K562 (cell line): ENCODE data around the gene SNX27. TPM values are rescaled to one million over a fixed set of nuclear protein-coding genes. Genes with fewer than 3 reads are reported as not detected.

Source experiments
- ARID1B ChIP-seq: fragments of 450-650 bp; IDR thresholded peaks from 2 replicates; pipeline ENCODE4 v1.6.1; 2016; ENCODE audit warnings: antibody characterized with exemption, mild to moderate bottlenecking, inconsistent platforms
- CTBP1 ChIP-seq: fragments of 450-650 bp; IDR thresholded peaks from 2 replicates; pipeline ENCODE4 v1.6.1; 2016; ENCODE audit warnings: borderline replicate concordance
- EGR1 ChIP-seq: fragments of 450-650 bp; conservative IDR thresholded peaks from 2 replicates; pipeline ENCODE4 v1.6.1; 2017; ENCODE audit warnings: mild to moderate bottlenecking
- GABPB2 ChIP-seq: fragments of 250-450 bp; sonication (Bioruptor Pico); conservative IDR thresholded peaks from 2 replicates; pipeline ENCODE4 v1.5.1; 2021; ENCODE audit warnings: mild to moderate bottlenecking
- GATA2 ChIP-seq: sonication (generic); formaldehyde crosslinking; IDR thresholded peaks from 2 replicates; pipeline ENCODE4 v1.4.0; 2020; ENCODE audit warnings: mild to moderate bottlenecking, missing genetic modification reagents
- L3MBTL2 ChIP-seq: fragments of 450-650 bp; IDR thresholded peaks from 2 replicates; pipeline ENCODE4 v1.6.1; 2016; ENCODE audit warnings: mild to moderate bottlenecking, moderate library complexity
- NEUROD1 ChIP-seq: fragments of 150-350 bp; IDR thresholded peaks from 2 replicates; pipeline ENCODE4 v1.6.1; 2014; ENCODE audit warnings: borderline replicate concordance, low read length, low read depth; ENCODE audit not compliant: partially characterized antibody
- NFRKB ChIP-seq: fragments of 450-650 bp; IDR thresholded peaks from 2 replicates; pipeline ENCODE4 v1.6.1; 2016; ENCODE audit warnings: low read depth
- NR4A1 ChIP-seq, 2 experiments: fragments of 250-450 bp in 1 of 2; fragments of 450-650 bp in 1 of 2; sonication (Bioruptor Pico) in 1 of 2; IDR thresholded peaks; 2 replicates each; pipeline versions ENCODE4 v1.4.0 to v1.6.1; 2016 to 2020; ENCODE audit warnings: mild to moderate bottlenecking in 2 of 2, missing compliant biosample characterization in 1 of 2, missing genetic modification characterization in 1 of 2, moderate library complexity in 1 of 2
- PHB ChIP-seq: fragments of 250-450 bp; sonication (Bioruptor Pico); IDR thresholded peaks from 2 replicates; pipeline ENCODE4 v1.5.0; 2021
- POLR3G ChIP-seq: IDR thresholded peaks from 2 replicates; pipeline ENCODE4 v1.6.1; 2011; ENCODE audit not compliant: insufficient read length, insufficient replicate concordance; ENCODE audit errors: extremely low read depth
- SNIP1 ChIP-seq: fragments of 450-650 bp; IDR thresholded peaks from 2 replicates; pipeline ENCODE4 v1.7.1; 2017; ENCODE audit warnings: low read depth, mild to moderate bottlenecking
- SOX6 ChIP-seq: fragments of 450-650 bp; IDR thresholded peaks from 2 replicates; pipeline ENCODE4 v1.6.1; 2014; ENCODE audit warnings: mild to moderate bottlenecking
- TAL1 ChIP-seq: fragments of 450-650 bp; IDR thresholded peaks from 2 replicates; pipeline ENCODE4 v1.6.1; 2016; ENCODE audit warnings: mild to moderate bottlenecking
- TBP ChIP-seq: optimal IDR thresholded peaks from 2 replicates; pipeline ENCODE3; 2011; ENCODE audit warnings: low read depth, low read length, improper control_type of control experiment
- TCF7L2 ChIP-seq: fragments of 150-350 bp; IDR thresholded peaks from 2 replicates; pipeline ENCODE4 v1.6.1; 2016; ENCODE audit warnings: low read depth, mild to moderate bottlenecking, low read length, moderate library complexity
- TEAD4 ChIP-seq, 2 experiments: sonication (generic) in 1 of 2; formaldehyde crosslinking in 1 of 2; IDR thresholded peaks; 2 replicates each; pipeline versions ENCODE4 v1.6.1 to v1.8.0; 2012 to 2022; ENCODE audit warnings: borderline replicate concordance in 1 of 2, inconsistent platforms in 1 of 2, low read length in 1 of 2, mild to moderate bottlenecking in 1 of 2, missing genetic modification reagents in 1 of 2
- XRCC5 ChIP-seq: fragments of 200-400 bp; formaldehyde crosslinking; IDR thresholded peaks from 2 replicates; pipeline ENCODE4 v1.6.1; 2017; ENCODE audit warnings: low read depth, mild to moderate bottlenecking, low read length
- ZBED1 ChIP-seq: IDR thresholded peaks from 2 replicates; pipeline ENCODE4 v1.6.1; 2014
- ZKSCAN3 ChIP-seq: fragments of 250-450 bp; sonication (Bioruptor Pico); IDR thresholded peaks from 2 replicates; pipeline ENCODE4 v1.4.0; 2020
- ZNF263 ChIP-seq: sonication (generic); formaldehyde crosslinking; IDR thresholded peaks from 2 replicates; pipeline ENCODE4 v1.8.0; 2022; ENCODE audit warnings: mild to moderate bottlenecking, missing genetic modification reagents, borderline replicate concordance
- ZNF274 ChIP-seq: IDR thresholded peaks from 2 replicates; pipeline ENCODE4 v1.6.1; 2011; ENCODE audit warnings: low read depth, mild to moderate bottlenecking, low read length, moderate library complexity, borderline replicate concordance
- ZNF282 ChIP-seq: sonication (generic); formaldehyde crosslinking; IDR thresholded peaks from 2 replicates; pipeline ENCODE4 v1.8.1; 2023; ENCODE audit warnings: missing genetic modification reagents
- ZNF311 ChIP-seq: fragments of 250-450 bp; sonication (Bioruptor Pico); IDR thresholded peaks from 2 replicates; pipeline ENCODE4 v1.4.0; 2020; ENCODE audit warnings: mild to moderate bottlenecking, moderate library complexity
- ZNF41 ChIP-seq: fragments of 250-450 bp; sonication (Bioruptor Pico); conservative IDR thresholded peaks from 2 replicates; pipeline ENCODE4 v1.4.0; 2020; ENCODE audit warnings: mild to moderate bottlenecking
- ZSCAN32 ChIP-seq: fragments of 450-650 bp; formaldehyde crosslinking; IDR thresholded peaks from 2 replicates; pipeline ENCODE4 v1.4.0; 2020; ENCODE audit warnings: mild to moderate bottlenecking, moderate library complexity
- polyA plus RNA-seq, 8 experiments: library from polyadenylated mRNA; depleted of rRNA in 4 of 8; stranded (reverse) in 5 of 8; unstranded in 3 of 8; fragments of >200 nt; fragmentation: Nextera tagmentation in 2 of 8; fragmentation: Illumina TruSeq in 1 of 8; extraction: Ambion mirVana in 2 of 8; extraction: Trizol in 1 of 8; gene quantifications; 2 replicates each; pipeline versions ENCODE4 v1.2.1 to v1.2.3, GENCODE V29; 2011 to 2014; ENCODE audit warnings: inconsistent platforms in 1 of 8, missing spikeins in 1 of 8
- total RNA-seq, 7 experiments: library from RNA; depleted of rRNA in 6 of 7; stranded (reverse); fragments of >200 nt in 6 of 7; fragmentation: Illumina TruSeq in 2 of 7; extraction: Trizol in 2 of 7; gene quantifications; 2 replicates each; pipeline versions ENCODE4 v1.2.1 to v1.2.3, GENCODE V29; 2011 to 2021; ENCODE audit warnings: low replicate concordance in 1 of 7
- TF ChIP-seq, protein P1 (sequence below): fragments of 450-650 bp; IDR thresholded peaks from 2 replicates; pipeline ENCODE4 v1.6.1; 2016
- TF ChIP-seq, protein P2 (sequence below): IDR thresholded peaks from 3 replicates; pipeline ENCODE4 v1.6.1; 2011; ENCODE audit warnings: borderline replicate concordance, mild to moderate bottlenecking; ENCODE audit not compliant: insufficient read length, insufficient read depth
- TF ChIP-seq, protein P3 (sequence below): fragments of 450-650 bp; IDR thresholded peaks from 2 replicates; pipeline ENCODE4 v1.6.1; 2016; ENCODE audit warnings: antibody characterized with exemption

Gene SNX27
- total and polyA plus RNA-seq, 9 of the 15 experiments (the other 6 are each of a cell fraction or from before 2014, with no cell fraction given) = 4.5 to 18.7 (median 10.1) TPM

DNA sequence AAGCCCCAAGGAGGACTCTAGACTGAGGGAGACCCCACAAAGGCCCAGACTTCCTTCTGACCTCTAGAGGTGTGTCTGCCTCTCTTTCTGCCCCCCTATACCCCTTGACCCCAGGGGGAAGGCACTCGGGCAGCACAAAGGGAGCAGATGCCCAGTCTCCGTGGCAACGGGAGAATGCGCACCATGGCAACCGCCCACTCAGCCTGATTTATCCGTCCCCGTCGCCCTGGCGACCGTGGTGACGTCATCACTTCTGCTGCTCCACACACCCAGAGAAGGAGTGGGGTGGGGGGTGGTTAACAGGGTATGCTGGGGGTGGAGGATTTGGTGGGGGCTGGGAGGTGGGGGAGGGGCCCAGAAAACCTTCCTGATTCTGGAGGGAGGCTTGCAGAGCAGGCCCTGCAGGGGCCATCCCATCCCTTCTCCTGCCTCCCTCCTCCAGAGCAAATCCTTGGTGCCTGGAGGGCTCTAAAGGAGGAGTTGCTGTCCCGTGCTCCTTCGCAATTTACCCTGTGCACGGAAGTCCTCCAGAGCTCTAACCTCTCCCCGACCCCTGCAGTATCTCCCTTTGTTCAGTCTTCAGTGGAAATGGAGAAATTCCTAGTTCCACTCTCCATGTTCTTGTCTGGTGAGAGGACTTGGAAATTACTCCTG lies 98.5 kb downstream of the SNX27 start (continued):
- TF ChIP-seq POLR3G (no peak), EGR1 (peak; percentile 93), TBP (no peak), ZNF41 (CRISPR knock-in tag) (no peak), XRCC5 (no peak), GATA2 (CRISPR knock-in tag) (no peak), SOX6 (no peak), TAL1 (no peak), ZNF263 (CRISPR knock-in tag) (no peak), ZNF274 (no peak), ZKSCAN3 (CRISPR knock-in tag) (no peak), L3MBTL2 (no peak), PHB (CRISPR knock-in tag) (no peak), NFRKB (no peak), ZNF282 (CRISPR knock-in tag) (no peak), ARID1B (no peak), TCF7L2 (no peak), GABPB2 (CRISPR knock-in tag) (no peak), ZNF311 (CRISPR knock-in tag) (no peak), ZSCAN32 (CRISPR knock-in tag) (no peak), TEAD4 (IDR thresholded peaks at IDR 0.05; ENCODE audit: low read length) (no peak), TEAD4 (CRISPR knock-in tag; IDR thresholded peaks at IDR 0.05; ENCODE audit: borderline replicate concordance) (no peak), ZBED1 (no peak), NEUROD1 (peak; percentile 95), SNIP1 (no peak), CTBP1 (peak; percentile 67; the same call in 1 of the 2 replicates), NR4A1 (CRISPR knock-in tag; IDR thresholded peaks at IDR 0.05) (no peak), NR4A1 (tag; IDR thresholded peaks at IDR 0.05) (no peak)
- TF ChIP-seq, protein P1, sequence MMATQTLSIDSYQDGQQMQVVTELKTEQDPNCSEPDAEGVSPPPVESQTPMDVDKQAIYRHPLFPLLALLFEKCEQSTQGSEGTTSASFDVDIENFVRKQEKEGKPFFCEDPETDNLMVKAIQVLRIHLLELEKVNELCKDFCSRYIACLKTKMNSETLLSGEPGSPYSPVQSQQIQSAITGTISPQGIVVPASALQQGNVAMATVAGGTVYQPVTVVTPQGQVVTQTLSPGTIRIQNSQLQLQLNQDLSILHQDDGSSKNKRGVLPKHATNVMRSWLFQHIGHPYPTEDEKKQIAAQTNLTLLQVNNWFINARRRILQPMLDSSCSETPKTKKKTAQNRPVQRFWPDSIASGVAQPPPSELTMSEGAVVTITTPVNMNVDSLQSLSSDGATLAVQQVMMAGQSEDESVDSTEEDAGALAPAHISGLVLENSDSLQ = peak; percentile 64
- TF ChIP-seq, protein P2, sequence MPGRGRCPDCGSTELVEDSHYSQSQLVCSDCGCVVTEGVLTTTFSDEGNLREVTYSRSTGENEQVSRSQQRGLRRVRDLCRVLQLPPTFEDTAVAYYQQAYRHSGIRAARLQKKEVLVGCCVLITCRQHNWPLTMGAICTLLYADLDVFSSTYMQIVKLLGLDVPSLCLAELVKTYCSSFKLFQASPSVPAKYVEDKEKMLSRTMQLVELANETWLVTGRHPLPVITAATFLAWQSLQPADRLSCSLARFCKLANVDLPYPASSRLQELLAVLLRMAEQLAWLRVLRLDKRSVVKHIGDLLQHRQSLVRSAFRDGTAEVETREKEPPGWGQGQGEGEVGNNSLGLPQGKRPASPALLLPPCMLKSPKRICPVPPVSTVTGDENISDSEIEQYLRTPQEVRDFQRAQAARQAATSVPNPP = no peak
- TF ChIP-seq, protein P3, sequence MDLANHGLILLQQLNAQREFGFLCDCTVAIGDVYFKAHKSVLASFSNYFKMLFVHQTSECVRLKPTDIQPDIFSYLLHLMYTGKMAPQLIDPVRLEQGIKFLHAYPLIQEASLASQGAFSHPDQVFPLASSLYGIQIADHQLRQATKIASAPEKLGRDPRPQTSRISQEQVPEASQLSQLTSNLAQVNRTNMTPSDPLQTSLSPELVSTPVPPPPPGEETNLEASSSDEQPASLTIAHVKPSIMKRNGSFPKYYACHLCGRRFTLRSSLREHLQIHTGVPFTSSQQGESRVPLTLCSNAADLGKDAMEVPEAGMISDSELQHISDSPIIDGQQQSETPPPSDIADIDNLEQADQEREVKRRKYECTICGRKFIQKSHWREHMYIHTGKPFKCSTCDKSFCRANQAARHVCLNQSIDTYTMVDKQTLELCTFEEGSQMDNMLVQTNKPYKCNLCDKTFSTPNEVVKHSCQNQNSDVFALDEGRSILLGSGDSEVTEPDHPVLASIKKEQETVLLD = no peak
